ENCODE results near the gene FRY. TPM values are rescaled to one million over a fixed set of nuclear protein-coding genes. Genes with fewer than 3 reads are reported as not detected.

The FRY gene
- total and polyA plus RNA-seq, 2 donors, result 45.9 to 61.4 TPM

- no peak overlapping the region for H3K4me3 ChIP-seq (ENCODE audit: low read depth, low read length)
- no peak overlapping the region for H3K27ac ChIP-seq (ENCODE audit: low read depth)
- H3K36me3 ChIP-seq (ENCODE audit: insufficient read depth), result no peaks in the 10 kb centered on the region
- no peaks in the 10 kb centered on the region for H3K4me1 ChIP-seq (ENCODE audit: insufficient read depth)
- no peak for DNase-seq (ENCODE audit: extremely low spot score)
- WGBS, result 98% methylated on average over 1 of the region's 1 CpG
These were observed 29.8 kb upstream of the FRY start for GRCh38 chr13:32001769-32002168.

GRCh38 chr13:32002873-32003272 is 28.7 kb upstream of the FRY start:
- Histone ChIP-seq H3K27ac (ENCODE audit: low read depth) (no peak overlapping the region), H3K4me1 (ENCODE audit: insufficient read depth) (no peaks in the 10 kb centered on the region), H3K4me3 (ENCODE audit: low read depth, low read length) (no peak overlapping the region), H3K36me3 (ENCODE audit: insufficient read depth) (no peaks in the 10 kb centered on the region)
- DNase-seq (ENCODE audit: extremely low spot score), result no peak
- 88% methylated on average over 3 of the region's 3 CpGs for WGBS

GRCh38 chr13:32007494-32007893 is 24.1 kb upstream of the FRY start:
- H3K4me1 ChIP-seq (ENCODE audit: insufficient read depth), result no peaks in the 10 kb centered on the region
- no peak overlapping the region for H3K27ac ChIP-seq (ENCODE audit: low read depth)
- no peak overlapping the region for H3K4me3 ChIP-seq (ENCODE audit: low read depth, low read length)
- H3K36me3 ChIP-seq (ENCODE audit: insufficient read depth), result no peaks in the 10 kb centered on the region
- DNase-seq (ENCODE audit: extremely low spot score), result no peak

DNA sequence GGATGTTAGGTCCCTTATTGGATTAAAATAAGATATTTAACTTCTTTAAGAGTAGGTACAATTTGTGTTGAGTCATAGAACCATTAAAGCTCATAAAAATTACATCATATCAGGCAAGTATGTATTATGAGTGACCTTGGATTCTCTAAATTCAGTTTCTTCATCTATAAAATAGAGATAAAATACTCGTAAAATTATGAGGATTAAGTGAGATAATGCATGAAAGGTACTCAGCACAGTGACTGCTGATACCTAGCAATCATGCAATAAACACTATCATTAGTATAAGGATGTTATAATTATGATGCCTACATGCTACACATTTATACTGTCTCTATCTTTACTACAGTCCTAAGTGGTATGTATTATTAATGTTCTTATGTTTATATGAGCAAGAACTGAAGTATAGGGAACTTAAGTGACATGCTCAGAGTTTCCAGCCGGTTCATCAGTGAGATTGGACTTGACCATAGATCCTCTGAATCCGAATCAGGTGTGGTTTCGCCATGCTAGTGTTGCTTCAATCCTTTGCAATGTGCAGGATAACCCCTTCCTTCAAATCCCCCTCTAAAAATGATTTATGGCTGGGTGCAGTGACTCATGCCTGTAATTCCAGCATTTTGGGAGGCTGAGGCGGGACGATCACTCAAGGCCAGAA is 22.9 kb upstream of the FRY start:
- no peaks in the 10 kb centered on the region for H3K36me3 ChIP-seq (ENCODE audit: insufficient read depth)
- no peak overlapping the region for H3K4me3 ChIP-seq (ENCODE audit: low read depth, low read length)
- 82% methylated on average over 6 of the region's 6 CpGs for WGBS
- no peak overlapping the region for H3K27ac ChIP-seq (ENCODE audit: low read depth)
- H3K4me1 ChIP-seq (ENCODE audit: insufficient read depth), result no peaks in the 10 kb centered on the region
- no peak for DNase-seq (ENCODE audit: extremely low spot score)

DNA sequence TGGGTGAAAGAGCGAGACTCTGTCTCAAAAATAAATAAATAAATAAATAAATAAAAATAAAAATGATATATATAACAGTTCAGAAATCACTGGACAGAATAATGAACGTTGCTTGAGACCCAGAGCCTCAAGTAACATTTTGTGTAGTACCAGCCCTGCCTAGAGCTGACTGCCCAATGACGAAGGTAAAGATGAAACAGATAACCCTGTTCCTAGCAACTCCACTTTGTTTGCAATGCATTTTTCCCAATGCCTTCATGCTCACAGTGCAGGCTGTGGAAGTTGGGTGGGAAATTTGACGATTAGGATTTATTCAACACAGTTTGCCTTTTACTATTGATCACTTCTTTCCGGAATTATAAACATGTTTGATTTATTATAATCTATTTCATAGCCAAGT is 22.2 kb upstream of the FRY start:
- Histone ChIP-seq H3K27ac (ENCODE audit: low read depth) (no peak overlapping the region), H3K36me3 (ENCODE audit: insufficient read depth) (no peaks in the 10 kb centered on the region), H3K4me3 (ENCODE audit: low read depth, low read length) (no peak overlapping the region), H3K4me1 (ENCODE audit: insufficient read depth) (no peaks in the 10 kb centered on the region)
- 81% methylated on average over 5 of the region's 5 CpGs for WGBS
- DNase-seq (ENCODE audit: extremely low spot score), result no peak

DNA sequence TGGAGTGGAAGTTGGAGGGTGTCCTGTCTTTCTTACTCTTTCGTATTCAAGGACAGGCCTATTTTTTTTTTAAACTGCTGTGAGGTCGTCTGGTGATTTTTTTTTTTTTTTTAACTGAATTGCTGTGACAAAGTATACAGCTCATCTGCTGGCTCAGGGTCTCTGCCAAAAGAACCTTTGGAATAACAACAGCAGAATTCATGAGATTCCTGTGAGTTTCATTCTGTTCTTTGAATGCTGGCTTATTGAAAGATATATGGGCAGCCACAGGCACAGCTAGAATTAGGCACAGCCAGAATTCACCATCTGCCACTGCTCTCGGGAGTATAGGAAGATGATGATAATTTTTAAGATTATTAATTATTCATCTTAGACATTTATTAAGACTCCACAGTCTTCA is 21.4 kb upstream of the FRY start:
- no peak overlapping the region for H3K27ac ChIP-seq (ENCODE audit: low read depth)
- H3K4me1 ChIP-seq (ENCODE audit: insufficient read depth), result no peaks in the 10 kb centered on the region
- no peaks in the 10 kb centered on the region for H3K36me3 ChIP-seq (ENCODE audit: insufficient read depth)
- H3K4me3 ChIP-seq (ENCODE audit: low read depth, low read length), result no peak overlapping the region
- 27% methylated on average over 3 of the region's 3 CpGs for WGBS
- no peak for DNase-seq (ENCODE audit: extremely low spot score)

DNA sequence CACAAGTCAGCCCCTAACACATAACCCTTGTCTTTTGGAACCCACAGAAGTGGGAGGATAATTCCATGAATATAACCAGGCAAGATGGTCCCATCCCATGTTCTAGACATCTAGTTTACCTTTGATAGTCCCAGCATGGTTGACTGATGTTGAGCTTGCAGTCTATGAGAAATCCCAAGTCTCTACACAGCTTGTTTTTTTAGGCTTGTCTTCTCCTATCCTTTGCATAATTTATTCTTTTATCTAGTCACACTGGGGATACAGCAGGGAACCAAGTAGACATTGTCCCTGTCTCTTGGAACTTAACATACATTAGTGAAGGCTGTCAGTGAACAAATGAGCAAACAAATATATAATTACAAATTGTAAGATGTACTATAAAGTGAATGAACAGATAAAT is 19.6 kb upstream of the FRY start:
- no peak overlapping the region for H3K27ac ChIP-seq (ENCODE audit: low read depth)
- no peaks in the 10 kb centered on the region for H3K36me3 ChIP-seq (ENCODE audit: insufficient read depth)
- DNase-seq (ENCODE audit: extremely low spot score), result no peak
- H3K4me3 ChIP-seq (ENCODE audit: low read depth, low read length), result no peak overlapping the region
- H3K4me1 ChIP-seq (ENCODE audit: insufficient read depth), result no peaks in the 10 kb centered on the region

GRCh38 chr13:32013181-32013580 is 18.4 kb upstream of the FRY start:
- no peak for DNase-seq (ENCODE audit: extremely low spot score)
- 94% methylated on average over 6 of the region's 6 CpGs for WGBS
- Histone ChIP-seq H3K36me3 (ENCODE audit: insufficient read depth) (no peaks in the 10 kb centered on the region), H3K4me3 (ENCODE audit: low read depth, low read length) (no peak overlapping the region), H3K27ac (ENCODE audit: low read depth) (no peak overlapping the region), H3K4me1 (ENCODE audit: insufficient read depth) (no peaks in the 10 kb centered on the region)

GRCh38 chr13:32016119-32016518 is 15.5 kb upstream of the FRY start:
- Histone ChIP-seq H3K4me3 (ENCODE audit: low read depth, low read length) (no peak overlapping the region), H3K27ac (ENCODE audit: low read depth) (no peak overlapping the region), H3K36me3 (ENCODE audit: insufficient read depth) (no peaks in the 10 kb centered on the region), H3K4me1 (ENCODE audit: insufficient read depth) (no peaks in the 10 kb centered on the region)
- 93% methylated on average over 2 of the region's 2 CpGs for WGBS
- no peak for DNase-seq (ENCODE audit: extremely low spot score)

GRCh38 chr13:32016631-32017030 is 14.9 kb upstream of the FRY start:
- H3K27ac ChIP-seq (ENCODE audit: low read depth), result no peak overlapping the region
- DNase-seq (ENCODE audit: extremely low spot score), result no peak
- no peak overlapping the region for H3K4me3 ChIP-seq (ENCODE audit: low read depth, low read length)
- WGBS, result 75% methylated on average over 4 of the region's 4 CpGs
- H3K4me1 ChIP-seq (ENCODE audit: insufficient read depth), result no peaks in the 10 kb centered on the region
- no peaks in the 10 kb centered on the region for H3K36me3 ChIP-seq (ENCODE audit: insufficient read depth)

GRCh38 chr13:32017474-32017873 is 14.1 kb upstream of the FRY start:
- H3K4me1 ChIP-seq (ENCODE audit: insufficient read depth), result no peaks in the 10 kb centered on the region

GRCh38 chr13:32019612-32020233 is 11.9 kb upstream of the FRY start:
- Histone ChIP-seq H3K4me3 (ENCODE audit: low read depth, low read length) (no peak overlapping the region), H3K36me3 (ENCODE audit: insufficient read depth) (no peaks in the 10 kb centered on the region), H3K4me1 (ENCODE audit: insufficient read depth) (no peaks in the 10 kb centered on the region), H3K27ac (ENCODE audit: low read depth) (no peak overlapping the region)
- 39% methylated on average over 6 of the region's 6 CpGs for WGBS
- no peak for DNase-seq (ENCODE audit: extremely low spot score)

More at GRCh38 chr13:32017474-32017873, 14.1 kb upstream of the FRY start:
- Histone ChIP-seq H3K27ac (ENCODE audit: low read depth) (no peak overlapping the region), H3K4me3 (ENCODE audit: low read depth, low read length) (no peak overlapping the region), H3K36me3 (ENCODE audit: insufficient read depth) (no peaks in the 10 kb centered on the region)
- no peak for DNase-seq (ENCODE audit: extremely low spot score)
- WGBS, result 92% methylated on average over 6 of the region's 6 CpGs

DNA sequence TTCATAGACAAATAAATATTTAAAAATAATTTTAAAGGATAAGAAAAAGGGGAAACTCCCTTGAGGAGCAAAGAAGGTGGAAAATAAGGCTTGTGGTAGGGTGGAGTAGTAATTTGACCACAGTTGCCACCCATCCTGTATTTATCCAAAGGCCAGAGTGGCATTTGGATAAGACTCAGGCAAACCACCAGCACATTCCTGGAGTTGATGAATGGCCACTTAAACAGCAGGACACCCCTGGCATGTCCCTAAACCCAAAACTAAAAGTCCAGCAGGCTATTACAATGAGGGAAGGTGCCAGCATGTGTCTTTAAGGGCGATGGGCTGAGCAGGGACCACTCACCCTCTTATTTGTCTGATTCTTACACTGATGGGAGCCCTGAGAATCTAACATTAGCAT is 9.8 kb upstream of the FRY start:
- Histone ChIP-seq H3K4me1 (ENCODE audit: insufficient read depth) (no peaks in the 10 kb centered on the region), H3K27ac (ENCODE audit: low read depth) (no peak overlapping the region), H3K36me3 (ENCODE audit: insufficient read depth) (no peaks in the 10 kb centered on the region), H3K4me3 (ENCODE audit: low read depth, low read length) (no peak overlapping the region)
- 89% methylated on average over 1 of the region's 1 CpG for WGBS
- no peak for DNase-seq (ENCODE audit: extremely low spot score)

DNA sequence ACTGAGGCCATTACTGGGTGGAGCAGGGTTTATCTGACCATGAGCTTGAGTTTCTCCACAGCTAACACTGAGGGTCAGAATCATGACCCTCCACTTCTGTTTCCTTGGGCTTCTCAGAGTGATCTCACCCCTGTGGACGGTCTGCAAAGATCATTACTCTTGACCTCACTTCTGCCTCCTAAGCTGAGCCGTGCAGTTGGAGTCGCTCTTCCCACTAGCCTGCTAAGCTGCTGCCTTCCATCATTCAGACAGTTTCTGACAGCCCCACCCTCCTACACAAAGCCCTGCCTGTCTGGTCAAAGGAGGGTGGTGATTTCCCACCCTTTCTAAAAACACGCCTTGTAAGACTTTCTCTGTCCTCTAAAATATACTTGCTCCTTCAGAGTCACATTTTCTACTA is 9.3 kb upstream of the FRY start:
- no peaks in the 10 kb centered on the region for H3K36me3 ChIP-seq (ENCODE audit: insufficient read depth)
- no peak for DNase-seq (ENCODE audit: extremely low spot score)
- H3K4me1 ChIP-seq (ENCODE audit: insufficient read depth), result no peaks in the 10 kb centered on the region
- 54% methylated on average over 4 of the region's 4 CpGs for WGBS
- H3K4me3 ChIP-seq (ENCODE audit: low read depth, low read length), result no peak overlapping the region
- H3K27ac ChIP-seq (ENCODE audit: low read depth), result no peak overlapping the region

DNA sequence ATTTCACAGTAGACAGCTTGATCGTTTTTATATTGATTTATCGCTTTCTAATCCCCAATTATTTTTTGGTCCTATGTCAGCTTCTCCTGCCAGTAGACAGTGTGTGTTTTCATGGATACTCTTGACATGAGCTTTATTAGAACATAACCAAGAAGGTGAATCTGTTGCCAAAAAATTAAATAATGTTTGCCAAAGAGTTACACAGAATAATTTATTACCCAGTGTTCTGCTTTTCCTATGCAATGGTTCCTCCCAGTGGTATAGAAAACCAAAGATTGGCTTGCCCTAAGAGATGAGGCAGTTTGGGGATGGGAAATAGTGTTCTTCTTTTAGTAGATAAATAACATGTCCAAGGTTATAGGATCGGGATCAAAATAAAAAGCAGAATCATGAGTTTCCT is 8.5 kb upstream of the FRY start:
- no peak for DNase-seq (ENCODE audit: extremely low spot score)
- 80% methylated on average over 3 of the region's 3 CpGs for WGBS
- H3K4me1 ChIP-seq (ENCODE audit: insufficient read depth), result no peaks in the 10 kb centered on the region
- no peaks in the 10 kb centered on the region for H3K36me3 ChIP-seq (ENCODE audit: insufficient read depth)
- no peak overlapping the region for H3K27ac ChIP-seq (ENCODE audit: low read depth)
- no peak overlapping the region for H3K4me3 ChIP-seq (ENCODE audit: low read depth, low read length)
